ENCODE measurements around the gene DHRS12. TPM values are rescaled to one million over a fixed set of nuclear protein-coding genes. Genes with fewer than 3 reads are reported as not detected.

DHRS12 gene
- total RNA-seq, 4 donors from 2014 or later = 11.8 to 22.2 (median 17.4) TPM

- TF ChIP-seq, protein P1, sequence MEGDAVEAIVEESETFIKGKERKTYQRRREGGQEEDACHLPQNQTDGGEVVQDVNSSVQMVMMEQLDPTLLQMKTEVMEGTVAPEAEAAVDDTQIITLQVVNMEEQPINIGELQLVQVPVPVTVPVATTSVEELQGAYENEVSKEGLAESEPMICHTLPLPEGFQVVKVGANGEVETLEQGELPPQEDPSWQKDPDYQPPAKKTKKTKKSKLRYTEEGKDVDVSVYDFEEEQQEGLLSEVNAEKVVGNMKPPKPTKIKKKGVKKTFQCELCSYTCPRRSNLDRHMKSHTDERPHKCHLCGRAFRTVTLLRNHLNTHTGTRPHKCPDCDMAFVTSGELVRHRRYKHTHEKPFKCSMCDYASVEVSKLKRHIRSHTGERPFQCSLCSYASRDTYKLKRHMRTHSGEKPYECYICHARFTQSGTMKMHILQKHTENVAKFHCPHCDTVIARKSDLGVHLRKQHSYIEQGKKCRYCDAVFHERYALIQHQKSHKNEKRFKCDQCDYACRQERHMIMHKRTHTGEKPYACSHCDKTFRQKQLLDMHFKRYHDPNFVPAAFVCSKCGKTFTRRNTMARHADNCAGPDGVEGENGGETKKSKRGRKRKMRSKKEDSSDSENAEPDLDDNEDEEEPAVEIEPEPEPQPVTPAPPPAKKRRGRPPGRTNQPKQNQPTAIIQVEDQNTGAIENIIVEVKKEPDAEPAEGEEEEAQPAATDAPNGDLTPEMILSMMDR (IDR thresholded peaks at IDR 0.05) = no peak
- ATAC-seq (ENCODE audit: low FRiP score) (no peak), DNase-seq (ENCODE audit: low spot score) (no peak)
Observed at GRCh38 chr13:51731759-51732158, 72.2 kb downstream of the DHRS12 start.

- ATAC-seq (ENCODE audit: low FRiP score) (no peak), DNase-seq (ENCODE audit: low spot score) (no peak)
- TF ChIP-seq, protein P1 (IDR thresholded peaks at IDR 0.05) = no peak
Observed at GRCh38 chr13:51730927-51731326, 73.0 kb downstream of the DHRS12 start.

- TF ChIP-seq, protein P1 (IDR thresholded peaks at IDR 0.05) = no peak
- DNase-seq (ENCODE audit: low spot score) = no peak
- peak; percentile 68 for ATAC-seq (ENCODE audit: low FRiP score)
Observed at GRCh38 chr13:51729866-51730553, 74.0 kb downstream of the DHRS12 start.

DNA sequence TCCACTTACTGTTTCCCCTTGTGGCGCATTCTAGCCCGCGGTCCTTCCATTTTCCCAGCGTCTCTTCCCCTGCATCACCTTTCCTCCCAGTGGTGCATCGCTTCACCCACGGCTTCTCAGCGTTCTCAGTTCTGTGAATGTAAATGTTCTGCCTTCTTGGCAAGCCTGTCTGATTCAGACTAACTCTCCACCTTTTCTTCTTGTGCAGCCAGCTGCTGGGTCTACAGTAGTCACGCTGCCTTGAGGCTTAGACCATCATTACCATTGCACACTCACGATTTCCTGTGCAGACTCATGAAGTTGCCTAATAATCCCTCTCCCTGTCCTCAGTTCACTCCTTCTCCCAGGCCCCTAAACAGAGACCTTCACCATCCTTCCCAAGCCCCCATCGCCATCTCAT lies 75.0 kb downstream of the DHRS12 start:
- DNase-seq (ENCODE audit: low spot score) (no peak), ATAC-seq (ENCODE audit: low FRiP score) (no peak)
- TF ChIP-seq, protein P1 (IDR thresholded peaks at IDR 0.05) = no peak

DNA sequence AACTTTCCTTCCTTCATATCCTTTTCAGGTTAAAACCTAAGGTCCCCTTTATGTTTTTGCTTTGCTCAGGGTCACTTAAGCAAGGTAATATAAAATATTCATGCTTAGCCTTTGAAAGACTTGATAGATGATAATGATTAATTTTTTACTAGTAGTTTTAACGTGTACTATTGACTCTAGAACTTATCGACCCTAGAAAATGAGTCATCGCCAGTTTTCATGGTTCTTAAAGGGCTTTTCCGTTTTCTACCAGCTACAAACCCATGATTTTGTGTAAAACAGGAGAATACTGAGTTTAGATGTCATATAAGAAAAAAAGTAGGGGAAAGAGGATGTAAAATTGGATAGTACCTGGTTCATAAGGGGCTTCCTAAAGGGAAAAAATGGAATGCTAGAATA lies 75.7 kb downstream of the DHRS12 start:
- ATAC-seq (ENCODE audit: low FRiP score) = no peak
- no peak for DNase-seq (ENCODE audit: low spot score)
- TF ChIP-seq, protein P1 (IDR thresholded peaks at IDR 0.05) = no peak

- TF ChIP-seq, protein P1 (IDR thresholded peaks at IDR 0.05) = no peak
- no peak for ATAC-seq (ENCODE audit: low FRiP score)
Observed at GRCh38 chr13:51727634-51728274, 76.2 kb downstream of the DHRS12 start.

More at GRCh38 chr13:51727634-51728274, 76.2 kb downstream of the DHRS12 start:
- DNase-seq (ENCODE audit: low spot score) = no peak
